Pancreas (tissue), 10 donors: ENCODE measurements around the gene RHBDD1. TPM values are rescaled to one million over a fixed set of nuclear protein-coding genes. Genes with fewer than 3 reads are reported as not detected.
A peak's percentile ranks its signal among the peaks of the same experiment; 100 is the strongest.

Source experiments
- ATAC-seq, 4 donors: fragments of 200-7000 bp; cut with Tn5 transposase; one replicate each; pipeline versions ENCODE4 v1.8.0 to v1.9.1; 2020; ENCODE audit warnings: mild to moderate bottlenecking in 4 of 4, moderate library complexity in 4 of 4
- DNase-seq, 6 donors: peaks; one replicate each; pipeline ENCODE4 v3.0.0-alpha.2; 2020
- FAIRE-seq: peaks from 2 replicates; lab custom pipeline; 2012; peaks lifted over from hg19 to GRCh38; lab: Jason Lieb, UNC
- H3K27ac ChIP-seq, 4 donors: fragments of 200-600 bp; sonication (generic); 1 replicate in 3 of 4; 2 replicates in 1 of 4; pipeline versions ENCODE4 v1.5.0 to v1.8.0; 2020
- H3K27me3 ChIP-seq, 4 donors: fragments of 200-600 bp; one replicate each; pipeline ENCODE4 v1.8.0; 2021
- H3K36me3 ChIP-seq, 3 donors: fragments of 200-600 bp; sonication (generic) in 1 of 3; one replicate each; pipeline versions ENCODE4 v1.5.0 to v1.8.0; 2020 to 2021
- H3K4me1 ChIP-seq, 3 donors: fragments of 200-600 bp; one replicate each; pipeline ENCODE4 v1.8.0; 2021
- H3K4me3 ChIP-seq, 4 donors: fragments of 200-600 bp; sonication (generic) in 2 of 4; one replicate each; pipeline versions ENCODE4 v1.5.0 to v1.8.0; 2020 to 2021
- H3K9me3 ChIP-seq, 4 donors: fragments of 200-600 bp; one replicate each; pipeline ENCODE4 v1.8.0; 2021
- CTCF ChIP-seq, 4 donors: fragments of 200-600 bp; sonication (generic) in 3 of 4; IDR thresholded peaks; one replicate each; pipeline versions ENCODE4 v1.5.0 to v1.8.0; 2021; ENCODE audit warnings: antibody characterized with exemption in 4 of 4
- WGBS, 2 donors: extraction: QIAGEN DNeasy Blood & Tissue Kit; methylation state at CpG; one replicate each; pipeline ENCODE4 v1.1.7; 2013; 5-methylcytosine and 5-hydroxymethylcytosine counted together
- intact Hi-C, 3 donors: fragments of 100-400 bp; cut with DNase I; formaldehyde crosslinking; loops; one replicate each; pipeline versions ENCODE4 v1.11.1 to v1.14.2; 2022
- polyA plus RNA-seq, 2 donors: library from polyadenylated mRNA; stranded (reverse); fragments of 200-250 nt; gene quantifications; one replicate each; pipeline ENCODE4 v1.2.3, GENCODE V29; 2013
- total RNA-seq, 6 donors: library from RNA; stranded (reverse); fragmentation: NEBNext Ultra II Directional in 4 of 6; extraction: Animal tissue kit (Norgen Biotek cat#: 25700) in 4 of 6; gene quantifications; one replicate each; pipeline versions ENCODE4 v1.2.1 to v1.2.4, GENCODE V29; 2021 to 2023
- donor health status: healthy with polysubstance abuse.
- donor health status: DM: no; HTN: no; CAD: no; lungs with moderate emphysema.
- donor health status: DM: no; HTN: no; CAD: no.
- donor health status: control.
- donor health status: control.
- donor health status: Bipolar disorder and iron deficiency.
- donor health status: DM: yes; HTN: yes; CAD: no.
- donor health status: DM: no; HTN: no; CAD: no.
- donor health status: DM: no; HTN: no; CAD: no.
- donor health status: DM: yes; HTN: yes; CAD: no.

The RHBDD1 gene
- total and polyA plus RNA-seq, 8 donors: 3.5 to 28.9 (median 20.1) TPM

- FAIRE-seq: no peak
- no peaks in the 10 kb centered on the region for H3K27me3 ChIP-seq
- no peak for DNase-seq
- ATAC-seq: no peak
- no peaks in the 10 kb centered on the region for H3K4me1 ChIP-seq
- no peaks in the 10 kb centered on the region for H3K9me3 ChIP-seq
- no peak overlapping the region for H3K27ac ChIP-seq
- H3K4me3 ChIP-seq: no peak overlapping the region
- TF ChIP-seq CTCF (IDR thresholded peaks at IDR 0.05): no peak
- intact Hi-C loops: no loop called here
- WGBS, 2 donors: 93 to 95% methylated on average over 4 of the region's 4 CpGs
- no peaks in the 10 kb centered on the region for H3K36me3 ChIP-seq
These were observed 143.2 kb downstream of the RHBDD1 start for GRCh38 chr2:226979004-226979403.

- ATAC-seq (no peak), DNase-seq (no peak), FAIRE-seq (no peak)
- no peaks in the 10 kb centered on the region for H3K9me3 ChIP-seq
- H3K36me3 ChIP-seq: no peaks in the 10 kb centered on the region
- intact Hi-C loops: loop anchor here in 2 of 3 donors (5.0 to 10.0 kb wide), 2 partner anchors 1307 to 1320 kb away; no protein-coding TSS in a partner anchor
- H3K27ac ChIP-seq: no peak overlapping the region
- no peak for TF ChIP-seq CTCF (IDR thresholded peaks at IDR 0.05)
- 44 to 51% methylated on average over 3 of the region's 3 CpGs for WGBS, 2 donors
- H3K27me3 ChIP-seq: no peaks in the 10 kb centered on the region
- no peak overlapping the region for H3K4me3 ChIP-seq
- H3K4me1 ChIP-seq: no peaks in the 10 kb centered on the region
These were observed 146.0 kb downstream of the RHBDD1 start for GRCh38 chr2:226981791-226982326.

GRCh38 chr2:226983895-226984749 is 148.3 kb downstream of the RHBDD1 start:
- H3K4me3 ChIP-seq: no peak overlapping the region
- ATAC-seq (no peak), FAIRE-seq (no peak), DNase-seq (no peak)
- no peaks in the 10 kb centered on the region for H3K36me3 ChIP-seq
- TF ChIP-seq CTCF (IDR thresholded peaks at IDR 0.05): no peak
- H3K9me3 ChIP-seq: no peaks in the 10 kb centered on the region
- WGBS, 2 donors: 76% methylated on average over 12 of the region's 12 CpGs
- H3K4me1 ChIP-seq: no peaks in the 10 kb centered on the region
- H3K27me3 ChIP-seq: no peaks in the 10 kb centered on the region
- intact Hi-C loops: loop anchor here in 2 of 3 donors (5.0 to 10.0 kb wide), 2 partner anchors 1309 to 1322 kb away; no protein-coding TSS in a partner anchor
- H3K27ac ChIP-seq: no peak overlapping the region

GRCh38 chr2:226984750-226985582 is 149.1 kb downstream of the RHBDD1 start:
- FAIRE-seq (peak; percentile 71), ATAC-seq (peak; percentile 53 to 91 (median 88)), DNase-seq (peak in 2 of 6 donors; percentile 11 to 40)
- Histone ChIP-seq H3K27me3 (no peaks in the 10 kb centered on the region), H3K27ac (no peak overlapping the region), H3K4me1 (no peaks in the 10 kb centered on the region), H3K9me3 (no peaks in the 10 kb centered on the region), H3K4me3 (no peak overlapping the region), H3K36me3 (no peaks in the 10 kb centered on the region)
- intact Hi-C loops: loop anchor here in 2 of 3 donors (5.0 to 10.0 kb wide), 2 partner anchors 1310 to 1323 kb away; no protein-coding TSS in a partner anchor
- 20 to 23% methylated on average over 8 of the region's 8 CpGs for WGBS, 2 donors
- peak; percentile 20 to 61 (median 34) for TF ChIP-seq CTCF (IDR thresholded peaks at IDR 0.05)
